Fibroblast of lung (primary cell): ENCODE results near the gene VWC2L.

Experiments used
- CTCF ChIP-seq, 2 donors: IDR thresholded peaks in 1 of 2; conservative IDR thresholded peaks in 1 of 2; 1 replicate in 1 of 2; 2 replicates in 1 of 2; pipeline ENCODE4 v1.5.1; 2011 to 2012; ENCODE audit warnings: low read length in 2 of 2, control low read depth in 1 of 2, inconsistent platforms in 1 of 2, low read depth in 1 of 2, mild to moderate bottlenecking in 1 of 2
- EZH2 ChIP-seq: IDR thresholded peaks from 2 replicates; pipeline ENCODE4 v1.5.1; 2012; ENCODE audit warnings: low read length, control low read depth, mild to moderate bottlenecking; ENCODE audit errors: missing control alignments

- no peak for TF ChIP-seq CTCF (conservative IDR thresholded peaks at IDR 0.05 in 1 of 2, IDR thresholded peaks at IDR 0.05 in 1 of 2; ENCODE audit: low read depth in 1 of 2, low read length in 2 of 2)
- no peak for TF ChIP-seq EZH2
These were observed 61.1 kb downstream of the VWC2L start for GRCh38 chr2:214471990-214472389.
